ENCODE measurements around the gene ZNF608.

Gene ZNF608

DNA sequence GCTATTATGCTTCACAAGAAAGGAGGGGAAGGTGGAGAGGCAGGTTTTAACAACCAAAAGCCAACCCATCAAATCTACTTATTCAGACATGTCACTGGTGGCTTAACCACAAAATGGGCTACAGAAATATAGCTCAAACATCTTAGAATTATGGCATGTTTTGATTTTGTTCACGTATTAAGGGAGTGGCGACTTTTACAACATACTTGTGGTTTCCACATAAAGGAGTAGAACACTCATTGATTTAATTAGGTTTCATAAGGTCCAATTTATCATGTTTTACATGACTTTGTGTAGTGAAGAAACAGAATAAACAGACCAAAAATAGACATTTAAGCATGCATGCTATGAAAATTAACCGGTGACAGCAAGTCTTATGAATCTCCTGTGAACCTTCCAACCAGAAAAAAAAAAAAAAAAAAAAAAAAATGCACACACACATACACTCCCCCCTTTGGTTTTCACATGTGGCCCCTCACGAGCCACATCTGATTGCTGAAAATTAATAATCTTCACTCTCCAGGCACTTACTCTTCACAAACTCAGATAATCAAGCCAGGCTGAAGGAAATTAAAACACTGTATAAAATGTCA, 5.4 kb downstream of the ZNF608 start:
- DNase-seq: no peak
- intact Hi-C loops (cut with DNase I): loop anchor here (5.0 to 10.0 kb wide), 3 partner anchors 89 to 166 kb away; no protein-coding TSS in a partner anchor

DNA sequence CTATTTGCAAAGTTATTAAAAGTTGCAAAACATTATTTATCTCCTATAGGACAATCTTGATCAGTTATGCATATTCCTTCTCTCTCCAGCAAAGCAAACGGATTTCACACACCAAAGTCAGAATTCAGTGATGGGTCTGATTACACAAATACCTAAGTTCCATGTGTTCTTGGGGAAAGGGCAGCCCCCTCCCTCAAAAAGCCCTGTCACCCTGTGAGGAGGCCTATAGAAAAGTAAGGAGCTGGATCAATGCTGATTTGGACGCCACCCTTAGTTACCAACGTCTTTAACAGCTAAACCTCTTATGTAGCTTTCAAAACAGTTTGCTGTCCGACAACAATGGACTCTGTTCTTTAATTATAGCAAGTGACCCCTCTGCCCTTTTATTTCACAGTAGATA, 6.4 kb downstream of the ZNF608 start:
- intact Hi-C loops (cut with DNase I): loop anchor here (5.0 to 10.0 kb wide), 3 partner anchors 88 to 165 kb away; no protein-coding TSS in a partner anchor
- no peak for DNase-seq

- intact Hi-C loops (cut with DNase I): loop anchor here (5.0 to 10.0 kb wide), 3 partner anchors 87 to 165 kb away; no protein-coding TSS in a partner anchor
- DNase-seq: no peak
Measured at GRCh38 chr5:124739634-124740025, 6.8 kb downstream of the ZNF608 start.

DNA sequence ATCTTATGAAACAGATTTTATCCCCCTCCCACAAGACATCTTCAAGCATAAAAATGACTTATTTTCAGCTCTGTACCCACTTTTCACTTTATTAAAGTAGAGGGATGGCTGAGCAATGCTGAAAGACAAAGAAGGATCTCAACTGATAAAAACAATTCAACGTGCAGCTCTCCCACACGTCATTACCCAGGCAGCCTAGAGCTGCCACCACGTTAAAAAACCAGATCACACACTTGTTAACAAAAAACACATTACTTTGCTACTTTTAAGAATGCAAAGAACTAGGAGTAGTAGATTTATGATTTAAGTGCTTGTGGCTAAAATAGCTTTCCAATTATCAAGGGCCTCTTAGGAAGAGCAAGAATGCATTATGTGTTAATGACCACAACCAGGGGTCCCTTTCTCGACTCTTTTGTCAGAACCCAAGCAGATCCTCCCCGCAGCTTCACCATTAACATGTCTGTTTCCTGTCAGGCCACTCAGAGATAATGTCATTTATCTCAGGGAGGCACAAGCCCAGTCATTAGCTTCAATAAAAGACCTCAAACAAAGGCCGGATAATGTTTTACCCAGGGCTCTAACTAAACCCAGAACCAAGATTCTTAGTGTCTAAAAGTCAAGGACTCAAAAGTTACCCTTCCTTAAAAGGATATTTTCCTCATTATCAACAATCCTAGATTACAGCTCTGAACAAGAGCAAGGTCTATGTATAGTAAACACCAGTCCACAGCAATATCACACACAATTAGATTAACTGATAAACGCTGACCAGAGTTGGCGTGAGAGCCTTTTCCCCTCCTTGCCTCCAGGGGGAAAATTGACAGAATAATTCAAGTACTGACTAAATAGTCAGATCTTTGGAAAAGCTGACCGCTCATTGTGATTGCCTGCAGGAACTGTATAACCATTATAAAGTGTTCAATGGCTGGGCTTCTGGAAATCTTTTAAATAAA, 7.5 kb downstream of the ZNF608 start:
- intact Hi-C loops (cut with DNase I): no loop called here
- DNase-seq: no peak

- intact Hi-C loops (cut with DNase I): no loop called here
- no peak for DNase-seq
Measured at GRCh38 chr5:124737651-124738050, 8.8 kb downstream of the ZNF608 start.

- no peak for DNase-seq
- intact Hi-C loops (cut with DNase I): no loop called here
Measured at GRCh38 chr5:124736805-124737188, 9.6 kb downstream of the ZNF608 start.

DNA sequence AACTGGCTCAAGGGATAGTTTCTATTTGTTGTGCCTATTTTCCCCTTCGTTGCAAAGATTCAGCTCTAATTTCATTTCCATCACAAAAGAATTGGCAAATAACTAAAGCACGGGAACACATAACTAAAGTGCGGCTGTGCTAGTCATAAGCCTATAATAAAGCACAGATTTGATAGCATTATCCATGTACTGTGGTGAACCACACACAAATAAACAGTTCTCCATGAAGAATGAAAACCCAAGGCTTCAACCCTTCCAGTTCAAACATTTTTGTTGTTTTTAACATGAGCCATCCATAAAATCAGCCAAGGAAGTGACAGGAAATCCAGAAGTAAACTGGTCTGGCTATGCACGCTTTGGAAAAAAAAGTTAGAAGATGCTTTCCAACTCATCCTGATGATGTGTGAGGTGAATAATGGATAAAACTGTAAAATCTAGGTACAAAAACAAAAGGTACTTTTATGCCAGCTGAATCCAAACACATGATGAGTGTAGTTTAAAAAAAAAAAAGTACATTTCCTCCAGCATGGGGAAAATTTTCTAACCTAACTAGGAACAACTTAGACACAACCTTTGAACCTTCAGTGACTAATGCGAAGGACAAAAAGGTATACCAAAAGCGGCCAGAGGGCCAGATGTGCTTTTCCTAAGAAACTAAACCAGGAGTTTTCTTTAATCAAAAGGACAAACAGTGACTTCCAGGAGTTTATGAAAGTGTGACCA, 10.2 kb downstream of the ZNF608 start:
- DNase-seq: peak in 1 of 42 donors; percentile 2
- intact Hi-C loops (cut with DNase I): no loop called here

GRCh38 chr5:124735169-124735858, 11.1 kb downstream of the ZNF608 start:
- DNase-seq: peak in 1 of 42 donors; percentile 34
- intact Hi-C loops (cut with DNase I): no loop called here

DNA sequence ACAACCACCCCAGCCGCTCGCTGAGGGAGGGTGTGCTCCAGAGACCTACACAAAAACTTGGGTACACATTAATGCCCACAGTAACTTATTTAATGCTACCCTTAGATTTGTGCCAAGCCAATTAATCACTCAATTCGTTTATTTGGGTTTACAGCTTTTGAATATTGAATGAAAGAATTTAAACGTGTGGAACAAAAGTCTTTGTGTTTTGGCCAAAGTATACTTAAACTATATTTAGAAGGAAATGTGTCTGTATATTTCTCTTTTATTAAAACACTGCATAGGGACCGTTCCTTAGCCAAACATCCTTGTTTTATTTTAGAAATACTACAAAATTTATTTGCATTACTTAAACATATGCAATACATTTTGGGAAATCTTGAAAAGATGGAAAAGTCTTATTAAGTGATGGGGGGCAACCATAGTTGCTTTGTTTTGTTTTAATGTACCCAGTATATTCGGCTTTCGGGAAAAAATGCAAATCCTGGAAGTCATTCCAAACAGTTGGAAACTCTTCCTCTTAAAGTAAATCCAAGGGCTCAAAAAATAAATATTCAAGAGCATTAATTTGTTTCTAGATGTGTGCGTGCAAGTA, 11.8 kb downstream of the ZNF608 start:
- intact Hi-C loops (cut with DNase I): no loop called here
- no peak for DNase-seq

DNA sequence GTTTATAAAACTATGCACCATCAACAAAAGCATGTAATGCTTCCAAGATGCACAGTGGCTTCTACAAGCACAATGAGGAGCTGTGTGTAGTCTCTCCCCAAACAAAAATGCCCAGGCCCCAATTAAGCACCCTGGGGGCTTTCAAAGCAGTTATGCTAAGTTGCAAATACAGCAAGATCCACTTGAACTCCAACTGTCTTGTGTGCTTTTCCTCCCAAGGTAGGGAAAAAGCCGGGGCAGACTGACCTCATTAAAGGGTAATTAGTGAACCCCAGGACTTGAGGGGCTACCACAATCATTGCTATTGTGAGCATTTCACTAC, 13.1 kb downstream of the ZNF608 start:
- no peak for DNase-seq

DNA sequence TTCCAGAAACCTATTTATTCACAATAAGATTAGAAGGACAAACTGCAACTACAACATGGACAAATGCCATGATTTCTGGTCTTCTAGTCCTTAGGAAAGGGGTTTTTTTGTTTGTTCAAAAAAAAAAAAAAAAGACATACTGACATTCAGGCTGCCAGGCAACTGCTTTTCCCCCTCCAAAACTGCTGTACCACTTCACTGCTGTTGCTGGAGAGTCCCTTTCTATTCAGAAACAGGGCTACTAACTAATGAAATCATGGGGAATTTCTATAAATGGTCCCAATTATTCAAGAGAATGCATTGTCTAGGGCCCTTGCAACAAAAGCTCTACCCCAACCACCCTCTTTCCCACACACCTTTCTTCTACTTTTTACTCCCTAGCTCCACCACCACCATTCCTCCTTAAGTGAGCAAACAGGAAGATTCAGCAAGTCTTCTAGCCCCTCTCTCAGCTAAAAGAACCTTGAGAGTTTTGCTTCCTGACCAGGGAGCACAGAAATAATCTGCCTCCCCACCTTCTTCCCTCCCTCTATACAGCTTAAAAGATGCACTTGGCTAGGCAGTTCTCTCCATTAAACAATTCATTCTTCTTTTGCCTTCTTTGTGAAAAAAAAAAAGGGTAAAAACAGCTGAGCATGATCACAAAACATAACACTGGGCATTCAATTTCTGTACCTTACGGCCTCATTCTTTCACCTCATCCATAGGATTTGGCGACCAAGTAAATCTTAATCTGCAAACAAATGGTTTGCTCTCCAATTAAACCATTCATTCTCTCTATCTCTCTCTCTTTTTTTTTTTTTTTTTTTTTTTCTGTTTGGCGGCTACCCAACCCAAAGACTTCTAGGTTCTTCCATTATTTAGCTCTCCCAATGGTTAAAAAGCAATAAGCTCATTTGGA, 13.8 kb downstream of the ZNF608 start:
- intact Hi-C loops (cut with DNase I): no loop called here

More for the DNA sequence above, 13.1 kb downstream of the ZNF608 start:
- intact Hi-C loops (cut with DNase I): no loop called here

GRCh38 chr5:124730381-124730780, 16.1 kb downstream of the ZNF608 start:
- intact Hi-C loops (cut with DNase I): no loop called here
- no peak for DNase-seq

More for the DNA sequence above, 13.8 kb downstream of the ZNF608 start:
- peak in 1 of 42 donors; percentile 32 for DNase-seq

- intact Hi-C loops (cut with DNase I): no loop called here
- no peak for DNase-seq
Measured at GRCh38 chr5:124729720-124730359, 16.6 kb downstream of the ZNF608 start.

GRCh38 chr5:124728968-124729332, 17.5 kb downstream of the ZNF608 start:
- intact Hi-C loops (cut with DNase I): no loop called here

GRCh38 chr5:124728331-124728967, 18.0 kb downstream of the ZNF608 start:
- intact Hi-C loops (cut with DNase I): no loop called here
- DNase-seq: no peak

More at GRCh38 chr5:124728968-124729332, 17.5 kb downstream of the ZNF608 start:
- DNase-seq: no peak

DNA sequence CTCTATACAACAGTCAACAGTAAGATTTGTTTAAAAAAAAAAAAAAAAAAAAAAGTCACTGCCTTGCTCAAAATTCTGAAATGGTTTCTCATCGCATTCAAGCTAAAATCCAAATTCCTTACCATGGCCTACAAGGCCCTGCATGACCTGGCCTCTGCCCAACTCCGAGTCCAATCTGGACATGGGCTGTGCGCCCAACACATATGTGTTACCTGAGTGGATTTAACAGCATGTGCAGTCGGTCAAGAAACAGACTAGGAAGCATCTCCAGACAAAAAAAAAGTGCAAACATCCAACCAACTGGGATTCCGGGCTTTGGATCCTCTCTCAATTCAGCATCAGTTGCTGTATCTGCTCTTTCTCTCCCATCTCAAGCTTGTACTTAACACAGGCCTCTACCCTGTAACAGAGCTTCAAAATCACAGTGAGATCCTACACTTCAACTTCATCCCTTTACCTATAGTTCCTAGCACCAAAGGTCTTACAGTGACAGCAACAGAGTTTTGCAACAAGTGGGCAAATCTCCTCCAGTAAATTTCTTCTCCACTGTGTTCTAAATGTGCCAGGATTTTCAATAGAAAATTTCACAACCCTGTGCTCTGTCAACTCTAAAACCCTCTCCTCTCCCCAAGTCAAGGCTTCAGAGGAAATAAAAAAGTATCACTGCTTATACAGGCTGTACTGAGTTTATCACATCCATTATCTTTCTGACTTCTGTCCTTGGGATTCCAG, 19.6 kb downstream of the ZNF608 start:
- DNase-seq: no peak
- intact Hi-C loops (cut with DNase I): no loop called here
